Umbilical cord (tissue), 2 donors: Measurements from ENCODE around the gene ZNF540. TPM values are rescaled to one million over a fixed set of nuclear protein-coding genes. Genes with fewer than 3 reads are reported as not detected.
"Not testable (repeated sequence)": the region's sequence is repeated elsewhere in the genome, so short reads cannot be mapped to it uniquely, and the experiment has no call there.

Experiments
- DNase-seq: peaks from one replicate; pipeline ENCODE4 v3.0.0-alpha.2; 2015; ENCODE audit warnings: low spot score
- total RNA-seq: library from RNA; depleted of rRNA; stranded (reverse); fragments of >200 nt; gene quantifications from one replicate; pipeline ENCODE4 v1.2.3, GENCODE V29; 2014; ENCODE audit warnings: low replicate concordance; ENCODE audit not compliant: insufficient read depth

The ZNF540 gene
- total RNA-seq = 3.4 TPM

DNA sequence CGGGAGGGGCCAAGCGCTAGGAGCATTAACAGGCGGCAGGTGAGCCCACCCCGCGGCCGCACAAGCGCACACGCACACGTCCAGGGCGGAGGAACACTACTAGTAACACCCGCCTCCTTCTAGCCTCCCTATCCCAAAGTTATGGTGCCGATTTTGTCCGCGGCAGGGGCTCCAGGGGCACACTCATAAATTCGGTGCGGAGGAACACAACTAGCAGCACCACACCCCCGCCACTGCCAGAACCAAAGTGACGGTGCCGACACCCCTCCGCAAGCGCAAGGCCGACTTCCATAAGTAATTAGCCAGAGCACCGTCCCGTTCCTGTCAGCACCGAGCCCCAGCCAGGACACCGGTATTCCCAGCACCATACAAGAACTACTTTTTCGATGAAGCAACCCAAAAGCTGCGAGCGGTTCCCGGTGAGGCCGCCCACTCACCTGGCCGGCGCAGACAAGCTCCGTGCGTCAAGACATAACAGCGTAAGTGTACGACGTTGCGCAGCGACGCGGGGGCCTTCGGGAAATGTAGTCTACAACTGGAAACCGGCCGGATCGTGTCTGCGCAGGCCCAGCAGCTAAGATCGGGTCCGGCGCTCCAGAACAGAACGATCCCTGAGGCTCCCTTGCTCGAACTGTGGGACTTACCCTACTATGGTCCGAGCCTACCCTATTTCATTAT is at the start of gene ZNF540, which contains the start of gene ZNF571:
Gene ZNF540 (plus strand): TSS at position 573 of the 678 bp plus-strand sequence. CDS start 3,572 bp downstream, outside the sequence.
Gene ZNF571 (minus strand): TSS at position 489 of the 678 bp plus-strand sequence. CDS start 8,116 bp downstream, outside the sequence.
- DNase-seq = peak; percentile 97

DNA sequence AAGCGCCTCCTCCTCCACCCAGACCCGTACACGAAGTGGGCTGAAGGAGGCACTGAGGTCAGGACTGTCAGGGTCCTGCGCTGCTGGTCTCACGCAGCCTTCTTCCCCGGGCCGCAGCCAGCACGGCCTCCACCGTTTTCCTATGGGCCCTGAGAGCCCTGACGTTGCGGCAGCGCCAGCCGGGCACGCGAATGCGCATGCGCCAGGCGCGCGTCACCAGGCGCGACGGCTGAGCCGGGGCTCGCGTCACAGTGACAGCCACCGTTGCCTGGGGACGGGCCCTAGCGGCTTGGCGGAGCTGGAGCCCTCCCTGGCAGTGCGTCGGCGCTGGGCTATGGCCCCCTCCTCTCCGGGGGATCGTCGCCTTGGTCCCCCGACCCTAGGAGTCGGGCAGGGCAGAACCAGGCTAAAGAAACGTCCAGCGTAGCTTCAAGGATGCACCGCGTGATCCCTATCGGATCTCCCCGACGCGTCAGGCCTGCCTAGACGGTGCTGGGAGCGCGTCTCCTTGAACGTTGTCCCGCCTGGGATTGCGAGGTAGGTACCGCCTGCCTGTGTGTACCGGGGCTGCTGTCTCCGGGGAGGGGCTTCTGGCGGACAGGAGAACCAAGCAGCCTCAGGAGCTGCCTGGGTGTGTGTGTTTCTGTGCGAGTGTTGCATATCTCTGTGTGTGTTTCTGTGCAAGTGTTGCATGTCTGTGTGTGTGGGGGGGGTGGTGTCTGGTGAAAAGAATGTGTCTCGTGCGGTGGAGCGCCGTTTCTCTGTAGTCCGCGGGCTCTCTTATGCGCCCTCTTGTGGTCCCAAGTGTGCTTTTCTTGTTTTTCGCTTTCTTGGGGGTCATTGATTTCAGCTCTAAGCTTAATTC is 43.3 kb upstream of the ZNF540 start:
- peak; percentile 28 for DNase-seq

DNA sequence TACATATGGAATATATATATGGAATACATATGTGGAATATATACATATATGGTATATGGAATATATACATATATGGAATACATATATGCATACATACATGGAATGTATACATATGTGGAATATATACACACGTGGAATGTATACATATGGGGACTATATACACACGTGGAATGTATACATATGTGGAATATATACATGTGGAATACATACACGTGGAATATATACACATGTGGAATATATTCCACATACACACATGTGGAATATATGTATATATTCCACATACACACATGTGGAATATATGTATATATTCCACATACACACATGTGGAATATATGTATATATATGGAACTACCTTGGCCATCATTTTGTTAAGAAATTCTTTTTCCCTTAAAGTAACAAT is 31.2 kb upstream of the ZNF540 start:
- no peak for DNase-seq

DNA sequence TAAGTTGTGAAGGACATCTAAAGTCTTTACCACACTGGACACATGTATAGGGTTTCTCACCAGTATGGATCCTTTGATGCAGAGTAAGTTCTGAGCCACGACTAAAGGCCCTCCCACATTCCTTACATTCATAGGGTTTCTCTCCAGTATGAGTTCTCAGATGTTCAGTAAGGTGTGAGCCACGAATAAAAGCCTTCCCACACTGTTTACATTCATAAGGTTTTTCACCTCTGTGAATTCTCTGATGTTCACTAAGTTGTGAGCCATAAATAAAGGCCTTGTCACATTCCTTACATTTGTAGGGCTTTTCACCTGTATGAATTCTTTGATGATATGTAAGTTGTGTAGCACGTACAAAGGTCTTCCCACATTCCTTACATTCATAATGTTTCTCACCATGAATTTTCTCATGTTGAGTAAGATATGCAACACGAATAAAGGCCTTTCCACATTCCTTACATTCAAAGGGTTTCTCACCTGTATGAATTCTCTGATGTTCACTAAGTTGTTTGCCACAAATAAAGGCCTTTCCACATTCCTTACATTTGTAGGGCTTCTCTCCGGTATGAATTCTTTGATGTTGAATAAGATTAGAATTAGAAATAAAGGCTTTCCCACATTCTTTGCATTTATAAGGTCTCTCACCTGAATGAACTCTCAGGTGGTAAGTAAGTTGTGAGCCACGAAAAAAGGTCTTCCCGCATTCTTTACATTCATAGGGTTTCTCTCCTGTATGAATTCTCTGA is 29.9 kb upstream of the ZNF540 start:
- DNase-seq = no peak

DNA sequence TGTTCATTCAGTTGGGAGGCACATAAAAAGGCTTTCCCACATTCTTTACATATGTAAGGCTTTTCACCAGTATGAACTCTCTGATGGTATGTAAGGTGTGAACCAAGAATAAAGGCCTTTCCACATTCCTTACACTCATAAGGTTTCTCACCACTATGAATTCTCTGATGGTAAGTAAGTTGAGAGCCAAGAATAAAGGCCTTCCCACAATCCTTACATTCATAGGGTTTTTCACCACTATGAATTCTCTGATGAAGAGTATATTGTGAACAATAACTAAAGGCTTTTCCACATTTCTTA is 29.4 kb upstream of the ZNF540 start:
- no peak for DNase-seq

DNA sequence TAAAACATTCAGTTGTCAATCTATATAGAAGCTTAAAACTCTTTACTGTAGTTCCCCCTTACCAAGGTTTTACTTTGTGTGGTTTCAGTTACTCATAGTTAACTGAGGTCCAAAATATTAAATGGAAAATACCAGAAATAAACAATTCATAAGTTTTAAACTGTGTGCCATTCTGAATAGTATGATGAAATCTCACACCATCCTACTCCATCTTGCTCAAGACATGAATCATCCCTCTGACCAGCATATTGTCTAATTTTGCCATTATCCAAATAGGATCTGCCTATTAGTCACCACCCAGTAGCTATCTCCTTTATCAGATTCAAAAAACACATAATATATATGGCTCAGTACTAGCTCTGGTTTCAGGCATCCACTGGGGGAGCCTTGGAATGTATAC is 22.5 kb upstream of the ZNF540 start:
- no peak for DNase-seq

DNA sequence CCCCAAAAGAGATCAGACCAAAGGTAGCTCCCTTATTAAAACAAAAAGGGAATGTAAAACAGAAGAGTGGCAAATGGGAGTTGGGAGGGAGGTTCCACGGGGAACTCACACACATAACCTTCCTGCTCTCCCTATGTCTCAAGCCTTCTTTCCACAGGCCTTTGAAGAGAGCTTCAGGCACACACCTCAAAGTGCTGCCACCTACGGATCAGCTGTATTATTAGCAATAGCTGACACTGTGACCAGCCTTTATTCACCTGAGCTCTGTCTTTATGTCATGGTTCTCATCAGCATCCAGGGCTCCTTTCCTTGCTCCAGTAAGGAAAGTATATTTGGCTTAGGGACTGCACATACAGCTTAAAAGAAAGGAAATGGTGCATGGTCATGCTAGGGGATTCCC is 11.3 kb upstream of the ZNF540 start:
- no peak for DNase-seq

DNA sequence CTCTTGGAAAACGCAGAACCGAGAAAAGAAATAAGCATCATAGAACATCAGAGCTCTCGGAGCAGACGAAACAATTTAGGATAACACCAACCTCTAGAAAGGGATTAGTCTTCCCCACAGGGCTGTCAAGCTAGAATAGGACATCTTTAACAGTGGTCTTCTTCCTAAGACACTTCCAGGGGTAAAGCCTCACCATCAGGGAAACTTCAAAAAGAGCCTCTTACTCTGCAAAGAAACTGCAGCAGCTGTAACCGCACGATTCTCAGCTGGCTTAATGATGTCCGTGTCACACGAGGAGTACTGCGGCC is 726 bp upstream of the ZNF540 start:
- no peak for DNase-seq

DNA sequence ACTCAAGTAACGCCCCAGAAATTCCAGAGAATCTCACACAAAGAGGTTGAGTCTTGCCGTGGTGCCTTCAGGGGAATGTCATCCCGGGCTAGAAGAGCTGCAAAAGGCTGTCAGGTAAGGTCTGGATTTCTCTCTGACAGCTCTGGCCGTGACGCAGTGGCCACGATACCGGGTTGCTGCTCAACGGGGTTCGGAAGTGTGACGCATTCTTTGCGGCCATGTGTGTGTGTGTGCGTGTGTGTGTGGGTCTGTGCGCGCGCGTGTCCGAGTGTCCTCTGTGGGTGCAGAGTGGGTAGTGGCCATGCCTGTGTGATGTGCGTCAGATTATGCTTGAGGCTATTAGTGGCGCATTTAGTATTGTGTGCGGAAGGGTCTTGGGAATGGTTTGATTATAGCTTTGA is 306 bp downstream of the ZNF540 start:
- DNase-seq = no peak

DNA sequence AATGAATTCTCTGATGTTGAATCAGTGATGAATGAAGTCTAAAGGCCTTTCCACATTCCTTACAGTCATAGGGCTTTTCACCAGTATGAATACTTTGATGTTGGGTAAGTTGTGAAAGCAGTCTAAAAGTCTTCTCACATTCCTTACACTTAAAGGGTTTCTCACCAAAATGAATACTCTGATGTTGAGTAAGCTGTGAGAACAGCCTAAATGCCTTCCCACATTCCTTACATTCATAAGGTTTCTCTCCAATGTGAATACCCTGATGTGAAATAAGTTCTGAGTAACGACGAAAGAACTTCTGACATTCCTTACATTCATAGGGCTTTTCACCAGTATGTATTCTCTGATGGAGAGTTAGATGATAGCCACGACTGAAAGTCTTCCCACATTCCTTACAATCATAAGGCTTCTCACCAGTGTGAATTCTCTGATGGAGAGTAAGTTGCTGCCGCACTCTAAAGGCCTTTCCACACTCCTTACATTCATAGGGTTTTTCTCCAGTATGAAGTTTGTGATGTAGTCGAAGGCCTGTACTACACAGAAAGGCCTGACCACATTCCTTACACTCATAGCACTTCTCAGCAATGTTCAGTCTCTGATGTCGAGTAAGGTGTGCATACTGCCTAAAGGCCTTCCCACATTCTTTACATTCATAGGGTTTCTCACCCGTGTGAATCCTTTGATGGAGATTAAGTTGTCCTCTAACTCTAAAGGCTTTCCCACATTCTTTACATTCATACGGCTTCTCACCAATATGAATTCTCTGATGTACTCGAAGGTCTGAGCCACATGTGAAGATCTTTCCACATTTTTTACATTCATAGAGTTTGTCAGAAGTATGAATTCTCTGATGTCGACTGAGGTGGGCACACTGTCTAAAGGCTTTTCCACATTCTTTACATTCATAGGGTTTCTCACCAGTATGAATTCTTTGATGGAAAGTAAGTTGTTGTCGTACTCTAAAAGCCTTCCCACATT is 40.7 kb downstream of the ZNF540 start:
- DNase-seq = no peak

DNA sequence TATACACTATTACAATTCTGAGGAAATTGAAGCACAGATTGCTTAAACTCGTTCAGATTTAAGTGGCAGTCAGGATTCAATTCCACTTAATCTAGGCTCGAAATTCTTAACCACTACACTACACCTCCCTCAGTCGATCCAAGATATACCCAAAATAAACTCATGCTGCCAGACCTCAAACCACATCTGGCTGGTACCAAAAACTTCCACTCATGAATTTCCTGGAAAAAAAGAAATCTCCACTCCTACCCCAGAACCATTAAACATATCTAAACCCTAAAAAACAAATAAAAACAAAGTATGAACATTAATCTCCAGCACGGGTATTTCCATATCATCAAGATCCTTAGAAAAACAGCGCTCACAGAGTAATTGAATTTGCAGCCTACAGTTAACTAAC is 59.4 kb downstream of the ZNF540 start:
- DNase-seq = no peak

DNA sequence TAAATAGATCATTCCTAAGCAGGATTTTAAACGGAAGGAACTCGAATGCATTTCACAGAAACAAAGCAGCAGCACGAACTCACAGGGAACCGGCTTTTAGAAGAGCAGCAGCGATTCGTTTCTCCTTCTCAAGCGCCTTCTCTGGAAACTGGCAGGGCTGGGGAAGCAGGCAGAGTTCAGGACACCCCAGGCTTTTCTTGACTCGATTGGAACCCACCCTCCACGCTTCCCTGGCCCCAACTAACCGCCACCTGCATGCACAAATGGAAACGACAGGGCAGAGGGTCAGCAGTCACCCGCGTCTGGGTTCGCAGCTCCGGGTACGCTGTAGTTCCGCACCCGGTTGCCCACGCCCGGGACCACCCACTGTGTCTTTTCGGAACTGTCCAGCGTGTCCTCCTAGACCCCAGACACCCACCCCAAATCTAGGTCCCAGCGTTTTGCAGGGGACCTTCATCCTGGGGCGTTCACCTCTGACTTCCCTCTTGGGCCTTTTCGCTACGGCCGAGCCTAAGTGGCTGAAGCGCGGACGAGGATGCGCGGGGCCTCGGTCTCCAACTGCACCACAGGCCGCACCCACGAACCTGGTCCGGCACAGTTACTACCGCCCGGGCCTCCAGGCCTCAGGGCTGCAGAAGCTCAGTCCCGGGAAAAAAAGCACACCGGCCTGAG is 60.1 kb downstream of the ZNF540 start:
- peak; percentile 44 for DNase-seq

DNA sequence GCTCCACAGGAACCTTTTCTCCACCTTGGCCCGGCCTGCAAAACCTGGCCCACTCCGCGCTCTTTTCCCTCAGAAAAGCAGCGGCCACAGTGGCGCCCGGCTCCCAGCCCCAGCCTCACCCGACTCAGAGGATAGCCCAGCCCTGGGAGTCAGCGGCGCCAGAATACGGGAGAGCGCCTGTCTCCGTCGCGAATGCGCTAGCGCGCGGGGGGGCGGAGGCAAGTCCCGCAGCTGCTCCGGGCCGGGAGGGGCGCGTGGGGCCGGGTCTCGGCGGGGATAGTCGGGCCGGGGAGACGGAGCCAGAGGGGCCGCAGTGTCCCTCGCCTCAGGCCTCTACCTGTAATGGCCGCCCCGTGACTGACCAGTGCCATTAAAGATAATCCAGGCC is 60.6 kb downstream of the ZNF540 start, which contains the start of gene ZFP30:
Gene ZFP30 (minus strand): TSS at position 165 of the 388 bp plus-strand sequence. CDS start 7,643 bp downstream, outside the sequence.
- peak; percentile 95 for DNase-seq

DNA sequence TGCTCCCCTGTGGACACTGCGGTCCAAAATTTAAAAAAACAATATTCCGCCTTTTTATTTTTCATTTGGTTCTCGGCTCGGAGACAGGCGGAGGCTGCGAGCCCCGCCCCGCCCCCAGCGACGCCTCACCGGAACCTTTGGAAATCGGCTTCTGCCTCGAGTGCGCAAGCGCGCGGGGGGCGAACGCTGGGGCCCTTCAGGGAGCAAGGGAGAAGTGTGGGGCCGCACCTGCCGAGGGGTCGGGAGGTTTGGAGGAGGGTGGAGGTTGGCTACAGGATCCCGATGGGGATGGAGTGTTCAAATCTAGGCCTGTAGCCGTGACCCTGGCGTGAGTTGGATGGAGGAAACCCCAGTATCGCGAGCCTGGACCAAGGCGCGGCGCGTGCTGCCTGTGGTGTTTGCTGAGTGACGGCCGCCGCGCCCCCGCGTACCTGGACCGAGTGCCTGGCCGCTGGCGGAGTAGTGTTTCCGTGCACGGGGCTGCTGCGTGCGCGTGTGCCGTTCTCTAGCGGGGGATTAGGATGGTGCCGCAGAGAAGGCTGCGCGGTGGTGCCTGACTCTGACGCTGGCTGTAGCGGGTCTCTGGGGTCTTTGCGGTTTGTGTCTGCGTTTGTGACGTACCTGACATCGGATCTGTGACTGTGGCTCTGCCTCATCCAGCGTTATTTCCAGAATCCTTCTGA is 61.2 kb downstream of the ZNF540 start:
- DNase-seq = peak; percentile 92

DNA sequence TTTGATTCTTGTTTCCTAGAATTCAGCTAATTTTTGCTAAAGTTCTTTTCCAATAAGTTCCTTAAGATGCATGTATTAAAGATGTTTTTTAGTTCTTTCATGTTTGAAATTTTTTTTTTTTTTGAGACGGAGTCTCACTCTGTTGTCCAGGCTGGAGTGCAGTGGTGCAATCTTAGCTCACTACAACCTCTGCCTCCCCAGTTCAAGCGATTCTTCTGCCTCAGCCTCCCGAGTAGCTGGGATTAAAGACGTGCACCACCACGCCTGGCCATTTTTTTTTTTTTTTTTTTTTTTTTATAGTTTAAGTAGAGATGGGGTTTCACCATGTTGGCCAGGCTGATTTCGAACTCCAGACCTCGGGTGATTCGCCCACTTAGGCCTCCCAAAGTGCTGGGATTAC is 62.5 kb downstream of the ZNF540 start:
- not testable (repeated sequence) for DNase-seq

Other genes starting within 250 kb of the ZNF540 start
- gene ZNF527, start 223.8 kb upstream of the ZNF540 start, total RNA-seq = 16.6 TPM
- 27.0 TPM for gene ZNF569, start 127.4 kb upstream of the ZNF540 start, total RNA-seq
- 9.6 TPM for gene ZNF570, start 125.5 kb upstream of the ZNF540 start, total RNA-seq
- 10.4 TPM for gene ZNF793, start 87.9 kb upstream of the ZNF540 start, total RNA-seq
- gene ZNF571, start 84 bp upstream of the ZNF540 start, total RNA-seq = 15.6 TPM
- 35.4 TPM for gene ZFP30, start 60.6 kb downstream of the ZNF540 start, total RNA-seq
- gene ZNF607, start 124.9 kb downstream of the ZNF540 start, total RNA-seq = 10.4 TPM
- gene ZNF573, start 184.7 kb downstream of the ZNF540 start, total RNA-seq = 8.7 TPM